T-cell (primary cell): ENCODE results near the gene CEP135. TPM values are rescaled to one million over a fixed set of nuclear protein-coding genes. Genes with fewer than 3 reads are reported as not detected.
A peak's percentile ranks its signal among the peaks of the same experiment; 100 is the strongest.

Experiments used
- ATAC-seq, 4 experiments: fragments of 200-7000 bp in 3 of 4; fragments of 150-1000 bp in 1 of 4; cut with Tn5 transposase; replicated peaks in 1 of 4; 1 replicate in 3 of 4; 2 replicates in 1 of 4; pipeline ENCODE4 v1.10.0; 2021; ENCODE audit warnings: moderate library complexity in 3 of 4, mild to moderate bottlenecking in 2 of 4, moderate number of reproducible peaks in 1 of 4
- CTCF ChIA-PET, 2 donors: fragments of 300-600 bp; sonication (Branson Sonifier 250); formaldehyde crosslinking; loops; one replicate each; lab custom pipeline; 2022; ENCODE audit warnings: antibody characterized with exemption in 2 of 2; lab: Charles Lee
- POLR2A ChIA-PET, 2 donors: fragments of 300-600 bp; sonication (Branson Sonifier 250); formaldehyde crosslinking; loops; one replicate each; lab custom pipeline; 2022; ENCODE audit warnings: antibody characterized with exemption in 2 of 2; lab: Charles Lee
- DNase-seq, 35 experiments: peaks; one replicate each; pipeline versions ENCODE4 v3.0.0 to v3.0.0-alpha.2; 2013 to 2023
- H3K27ac ChIP-seq: one replicate; pipeline ENCODE4 v1.5.1; 2013; ENCODE audit warnings: low read length
- H3K27me3 ChIP-seq, 2 experiments: replicated peaks in 1 of 2; 1 replicate in 1 of 2; 2 replicates in 1 of 2; pipeline versions ENCODE4 v1.6.1 to v1.7.0; 2013; ENCODE audit warnings: low read length in 1 of 2, mixed read lengths in 1 of 2; ENCODE audit not compliant: control insufficient read depth in 2 of 2, insufficient read depth in 2 of 2; ENCODE audit errors: extremely low read depth in 1 of 2
- H3K36me3 ChIP-seq, 2 donors: 1 replicate in 1 of 2; 2 replicates in 1 of 2; pipeline versions ENCODE4 v1.6.1 to v1.7.0; 2013; ENCODE audit warnings: low read length in 1 of 2; ENCODE audit not compliant: control insufficient read depth in 2 of 2, insufficient read depth in 1 of 2; ENCODE audit errors: extremely low read depth in 1 of 2
- H3K4me1 ChIP-seq, 2 experiments: 1 replicate in 1 of 2; 2 replicates in 1 of 2; pipeline versions ENCODE4 v1.6.1 to v1.7.0; 2013; ENCODE audit warnings: low read length in 2 of 2, mixed read lengths in 1 of 2; ENCODE audit not compliant: insufficient read depth in 2 of 2, control insufficient read depth in 1 of 2; ENCODE audit errors: extremely low read depth in 1 of 2
- H3K4me3 ChIP-seq, 2 donors: 1 replicate in 1 of 2; 2 replicates in 1 of 2; pipeline versions ENCODE4 v1.5.1 to v1.7.0; 2013; ENCODE audit warnings: mild to moderate bottlenecking in 2 of 2, low read length in 1 of 2, moderate library complexity in 1 of 2; ENCODE audit not compliant: control insufficient read depth in 1 of 2; ENCODE audit errors: extremely low read depth in 1 of 2
- H3K9me3 ChIP-seq: 2 replicates; pipeline ENCODE4 v1.7.0; 2013
- H3K27ac Mint-ChIP-seq, 2 donors: one replicate each; pipeline ENCODE4 v1.8.0; 2020 to 2021; ENCODE audit warnings: mild to moderate bottlenecking in 2 of 2, mixed read lengths in 2 of 2
- H3K27me3 Mint-ChIP-seq, 2 donors: one replicate each; pipeline ENCODE4 v1.8.0; 2021 to 2022; ENCODE audit warnings: mixed read lengths in 2 of 2
- H3K36me3 Mint-ChIP-seq: one replicate; pipeline ENCODE4 v1.8.0; 2021; ENCODE audit warnings: mixed read lengths
- H3K4me1 Mint-ChIP-seq, 3 donors: one replicate each; pipeline ENCODE4 v1.8.0; 2020 to 2022; ENCODE audit warnings: mixed read lengths in 3 of 3, mild to moderate bottlenecking in 1 of 3
- H3K4me3 Mint-ChIP-seq, 3 donors: one replicate each; pipeline ENCODE4 v1.8.0; 2020 to 2022; ENCODE audit warnings: mild to moderate bottlenecking in 3 of 3, mixed read lengths in 3 of 3, moderate library complexity in 3 of 3
- H3K9me3 Mint-ChIP-seq, 3 donors: one replicate each; pipeline ENCODE4 v1.8.0; 2020 to 2022; ENCODE audit warnings: mixed read lengths in 3 of 3
- WGBS: methylation state at CpG from one replicate; pipeline ENCODE4 v1.1.5; 2013; ENCODE audit warnings: missing lambda C conversion rate; ENCODE audit not compliant: insufficient coverage; 5-methylcytosine and 5-hydroxymethylcytosine counted together
- total RNA-seq, 35 experiments: library from RNA in 6 of 35; stranded (reverse) in 6 of 35; fragments of 120-200 nt in 1 of 35; gene quantifications; one replicate each; pipeline versions ENCODE4 v1.2.1 to v1.2.4 and lab custom pipeline; 2013 to 2026

Gene CEP135
- total RNA-seq, 5 donors from 2014 or later (not counting 1 experiment from before 2014, with no cell fraction given), result 17.3 to 24.5 (median 21.7) TPM

- Histone ChIP-seq H3K9me3 (no peaks in the 10 kb centered on the region), H3K27me3 (no peaks in the 10 kb centered on the region), H3K36me3 (peaks cover 6 to 47% of the 10 kb centered on the region in 2 donors), H3K4me3 (no peak overlapping the region), H3K27ac (no peak overlapping the region), H3K4me1 (no peaks in the 10 kb centered on the region)
- POLR2A ChIA-PET, result no interaction called here
- ATAC-seq (no peak), DNase-seq (no peak)
- Mint-ChIP-seq H3K4me3 (no peak overlapping the region), H3K9me3 (no peaks in the 10 kb centered on the region), H3K4me1 (no peaks in the 10 kb centered on the region), H3K36me3 (peaks cover 62% of the 10 kb centered on the region), H3K27ac (no peak overlapping the region), H3K27me3 (no peaks in the 10 kb centered on the region)
- no CpG with 5 or more reads among the region's 3 CpGs for WGBS
- CTCF ChIA-PET, result interaction anchor here in 1 of 2 donors (1.1 kb wide), 1 partner anchor 32 kb away, joined by 3 read pairs; no protein-coding TSS in a partner anchor
Measured at GRCh38 chr4:55980725-55981124, 32.0 kb downstream of the CEP135 start.

GRCh38 chr4:55982976-55983375 lies 34.2 kb downstream of the CEP135 start:
- CTCF ChIA-PET, result no interaction called here
- Mint-ChIP-seq H3K27ac (no peak overlapping the region), H3K4me3 (no peak overlapping the region), H3K4me1 (no peaks in the 10 kb centered on the region), H3K9me3 (no peaks in the 10 kb centered on the region), H3K36me3 (peaks cover 67% of the 10 kb centered on the region), H3K27me3 (no peaks in the 10 kb centered on the region)
- Histone ChIP-seq H3K9me3 (no peaks in the 10 kb centered on the region), H3K27ac (no peak overlapping the region), H3K4me3 (no peak overlapping the region), H3K36me3 (peaks cover 5 to 56% of the 10 kb centered on the region in 2 donors), H3K27me3 (no peaks in the 10 kb centered on the region), H3K4me1 (no peaks in the 10 kb centered on the region)
- DNase-seq, result no peak
- POLR2A ChIA-PET, result no interaction called here
- ATAC-seq, result no peak

GRCh38 chr4:55989766-55990165 lies 41.0 kb downstream of the CEP135 start:
- no peak overlapping the region for H3K27ac ChIP-seq
- DNase-seq (no peak), ATAC-seq (no peak)
- Mint-ChIP-seq H3K4me1 (peaks cover 0 to 16% (median 8%) of the 10 kb centered on the region in 3 donors), H3K27me3 (no peaks in the 10 kb centered on the region), H3K27ac (no peak overlapping the region), H3K4me3 (no peak overlapping the region), H3K36me3 (peaks cover 56% of the 10 kb centered on the region), H3K9me3 (no peaks in the 10 kb centered on the region)
- H3K4me1 ChIP-seq, result no peaks in the 10 kb centered on the region
- H3K4me3 ChIP-seq, result no peak overlapping the region
- peaks cover 4 to 36% of the 10 kb centered on the region in 2 donors for H3K36me3 ChIP-seq
- POLR2A ChIA-PET, result no interaction called here
- H3K9me3 ChIP-seq, result no peaks in the 10 kb centered on the region
- CTCF ChIA-PET, result no interaction called here
- H3K27me3 ChIP-seq, result no peaks in the 10 kb centered on the region

- peaks cover 0 to 16% (median 8%) of the 10 kb centered on the region in 3 donors for H3K4me1 Mint-ChIP-seq
- CTCF ChIA-PET, result no interaction called here
- peak overlapping the region in 1 of 3 donors; percentile 14 for H3K4me3 Mint-ChIP-seq
- ATAC-seq (no peak), DNase-seq (no peak)
- Histone ChIP-seq H3K27me3 (no peaks in the 10 kb centered on the region), H3K4me3 (no peak overlapping the region), H3K36me3 (peaks cover 0 to 43% of the 10 kb centered on the region in 2 donors), H3K9me3 (no peaks in the 10 kb centered on the region), H3K27ac (no peak overlapping the region), H3K4me1 (no peaks in the 10 kb centered on the region)
- POLR2A ChIA-PET, result interaction anchor here in 1 of 2 donors (0.6 kb wide), 2 partner anchors 17 to 28 kb away, joined by 3 to 4 read pairs; no protein-coding TSS in a partner anchor
- no peaks in the 10 kb centered on the region for H3K27me3 Mint-ChIP-seq
- H3K36me3 Mint-ChIP-seq, result peaks cover 71% of the 10 kb centered on the region
- peak overlapping the region in 1 of 2 donors; percentile 31 for H3K27ac Mint-ChIP-seq
- no peaks in the 10 kb centered on the region for H3K9me3 Mint-ChIP-seq
- WGBS, result 80% methylated on average over 2 of the region's 3 CpGs
Measured at GRCh38 chr4:55993994-55994663, 45.4 kb downstream of the CEP135 start.

DNA sequence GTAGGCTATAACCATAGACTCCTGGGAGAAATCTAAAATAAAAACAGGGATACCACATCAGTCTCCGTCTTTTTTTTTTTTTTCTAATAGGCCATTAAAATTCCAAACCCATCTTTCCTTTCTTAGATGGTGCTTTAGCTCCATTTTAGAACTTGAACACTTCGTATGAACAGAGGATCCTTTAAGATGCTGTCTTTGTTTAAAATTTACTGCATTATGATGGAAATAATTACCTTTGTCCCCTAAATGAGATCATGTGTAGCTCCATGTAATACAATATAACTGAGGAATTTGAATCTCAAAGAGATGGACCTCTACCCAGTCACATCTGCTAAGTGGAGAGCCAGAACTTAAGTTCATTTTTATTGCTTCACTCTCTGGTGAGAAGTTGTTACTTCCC lies 47.9 kb downstream of the CEP135 start:
- H3K36me3 ChIP-seq, result peaks cover 7 to 48% of the 10 kb centered on the region in 2 donors
- CTCF ChIA-PET, result no interaction called here
- H3K27me3 Mint-ChIP-seq, result no peaks in the 10 kb centered on the region
- H3K4me1 Mint-ChIP-seq, result peaks cover 7 to 21% (median 11%) of the 10 kb centered on the region in 3 donors
- H3K27ac ChIP-seq, result no peak overlapping the region
- no peak overlapping the region for H3K27ac Mint-ChIP-seq
- no peak overlapping the region for H3K4me3 Mint-ChIP-seq
- H3K27me3 ChIP-seq, result no peaks in the 10 kb centered on the region
- POLR2A ChIA-PET, result interaction anchor here in 1 of 2 donors (0.7 kb wide), 1 partner anchor 13 kb away, joined by 3 read pairs; no protein-coding TSS in a partner anchor
- H3K4me3 ChIP-seq, result no peak overlapping the region
- H3K36me3 Mint-ChIP-seq, result peaks cover 85% of the 10 kb centered on the region
- ATAC-seq (no peak), DNase-seq (no peak)
- peaks cover 0 to 10% (median 2%) of the 10 kb centered on the region in 3 donors for H3K9me3 Mint-ChIP-seq
- H3K4me1 ChIP-seq, result no peaks in the 10 kb centered on the region
- no CpG with 5 or more reads among the region's 2 CpGs for WGBS
- no peaks in the 10 kb centered on the region for H3K9me3 ChIP-seq

DNA sequence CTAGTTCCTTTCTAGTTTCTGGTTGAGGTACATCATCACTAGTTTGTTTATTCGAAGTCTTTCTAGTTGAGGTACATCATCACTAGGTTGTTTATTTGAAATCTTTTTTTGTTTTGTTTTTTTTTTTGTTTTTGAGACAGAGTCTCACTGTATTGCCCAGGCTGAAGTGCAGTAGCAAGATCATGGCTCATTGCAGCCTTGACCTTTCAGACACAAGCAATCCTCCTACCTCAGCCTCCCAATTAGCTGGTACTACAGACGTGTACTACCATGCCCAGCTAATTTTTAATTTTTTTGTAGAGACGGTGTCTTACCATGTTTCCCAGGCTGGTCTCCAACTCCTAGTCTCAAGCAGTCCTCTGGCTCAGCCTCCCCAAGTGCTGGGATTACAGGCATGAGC lies 54.9 kb downstream of the CEP135 start:
- no peak overlapping the region for H3K27ac Mint-ChIP-seq
- H3K9me3 Mint-ChIP-seq, result peaks cover 0 to 14% (median 2%) of the 10 kb centered on the region in 3 donors
- 100% methylated on average over 2 of the region's 3 CpGs for WGBS
- DNase-seq (no peak), ATAC-seq (no peak)
- H3K27me3 ChIP-seq, result no peaks in the 10 kb centered on the region
- CTCF ChIA-PET, result no interaction called here
- H3K27ac ChIP-seq, result no peak overlapping the region
- H3K4me3 Mint-ChIP-seq, result no peak overlapping the region
- H3K9me3 ChIP-seq, result no peaks in the 10 kb centered on the region
- H3K36me3 Mint-ChIP-seq, result peaks cover 91% of the 10 kb centered on the region
- peaks cover 3 to 19% (median 7%) of the 10 kb centered on the region in 3 donors for H3K4me1 Mint-ChIP-seq
- H3K36me3 ChIP-seq, result peaks cover 16 to 31% of the 10 kb centered on the region in 2 donors
- no peaks in the 10 kb centered on the region for H3K4me1 ChIP-seq
- H3K4me3 ChIP-seq, result no peak overlapping the region
- POLR2A ChIA-PET, result no interaction called here
- H3K27me3 Mint-ChIP-seq, result no peaks in the 10 kb centered on the region
